Measurements from ENCODE around the gene HEPH.

GRCh38 chrX:66144258-66144657 is 19.8 kb upstream of the HEPH start:
- no peak for TF ChIP-seq CTCF (IDR thresholded peaks at IDR 0.05; ENCODE audit: low read depth, low read length)
- TF ChIP-seq EZH2phosphoT487 (IDR thresholded peaks at IDR 0.05; ENCODE audit: low read depth): no peak
